ENCODE results near the gene STX11.
A peak's percentile ranks its signal among the peaks of the same experiment; 100 is the strongest.
"Not testable (repeated sequence)": the region's sequence is repeated elsewhere in the genome, so short reads cannot be mapped to it uniquely, and the experiment has no call there.

The STX11 gene

GRCh38 chr6:144149894-144150709 is at the start of gene STX11:
TSS of gene STX11 (plus strand) at chr6:144150517. CDS start at chr6:144186628, 36,111 bp downstream.
- peak; percentile 29 for DNase-seq (ENCODE audit: low read depth)

GRCh38 chr6:144103026-144103563 is 47.2 kb upstream of the STX11 start:
- no peak for DNase-seq (ENCODE audit: low read depth)

DNA sequence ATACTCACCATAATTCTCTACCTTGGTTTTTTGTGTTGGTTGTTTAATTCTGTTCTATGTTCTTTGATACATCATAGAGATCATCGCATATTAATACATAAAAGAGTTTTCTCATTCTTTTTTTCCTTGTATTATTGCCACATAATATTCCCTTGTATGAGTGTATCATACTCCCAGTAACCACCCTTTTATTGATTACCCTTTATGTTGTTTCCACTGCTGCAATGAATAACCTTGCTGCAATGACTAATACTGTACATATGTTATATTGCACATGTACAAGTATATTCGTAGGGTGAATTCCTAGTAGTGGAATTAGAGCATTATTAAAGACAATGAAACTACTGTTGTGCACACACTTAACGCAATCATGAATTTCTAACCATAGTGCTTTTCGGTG is 45.8 kb upstream of the STX11 start:
- no peak for DNase-seq (ENCODE audit: low read depth)

GRCh38 chr6:144104898-144105487 is 45.3 kb upstream of the STX11 start:
- peak; percentile 77 for DNase-seq (ENCODE audit: low read depth)

GRCh38 chr6:144106206-144106605 is 44.1 kb upstream of the STX11 start:
- no peak for DNase-seq (ENCODE audit: low read depth)

GRCh38 chr6:144110210-144110609 is 40.1 kb upstream of the STX11 start:
- no peak for DNase-seq (ENCODE audit: low read depth)

- no peak for DNase-seq (ENCODE audit: low read depth)
Observed at GRCh38 chr6:144113366-144113765, 37.0 kb upstream of the STX11 start.

DNA sequence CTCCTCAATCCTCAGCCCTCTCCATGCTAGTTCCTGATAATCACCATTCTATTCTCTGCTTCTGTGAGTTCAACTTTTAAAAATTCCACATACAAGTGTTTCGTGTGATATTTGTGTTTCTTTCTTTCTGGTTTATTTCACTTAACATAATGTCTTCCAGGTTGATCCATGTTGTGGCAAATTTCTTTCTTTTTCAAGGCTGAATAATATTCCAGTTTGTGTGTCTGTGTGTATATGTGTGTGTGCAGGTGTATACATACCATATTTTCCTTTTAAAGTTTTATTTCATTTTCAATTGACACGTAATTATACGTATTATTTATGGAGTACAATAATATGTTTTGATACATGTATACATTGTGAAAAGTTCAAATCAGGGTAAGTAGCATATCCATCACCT is 35.1 kb upstream of the STX11 start:
- DNase-seq (ENCODE audit: low read depth): no peak

GRCh38 chr6:144119376-144119775 is 30.9 kb upstream of the STX11 start:
- DNase-seq (ENCODE audit: low read depth): no peak

GRCh38 chr6:144122861-144123260 is 27.5 kb upstream of the STX11 start:
- DNase-seq (ENCODE audit: low read depth): no peak

DNA sequence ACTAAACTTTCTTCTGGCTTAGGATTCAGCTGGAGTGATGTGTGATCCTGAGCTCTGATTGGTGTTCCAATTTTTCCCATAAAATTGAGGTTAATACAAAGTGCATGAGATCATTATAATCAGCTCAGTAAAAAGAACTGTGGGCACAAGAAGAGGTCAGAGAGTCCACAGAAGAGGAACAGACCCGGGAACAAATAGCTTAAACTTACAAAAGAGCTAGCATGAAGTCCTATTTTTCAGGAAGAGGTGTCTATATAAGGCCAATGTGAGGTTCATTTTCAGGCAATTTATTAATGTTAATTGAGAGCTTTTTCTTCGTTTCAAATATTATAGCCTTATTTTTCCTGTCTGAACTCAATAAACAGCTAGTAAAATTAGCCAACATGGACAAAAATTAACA is 26.9 kb upstream of the STX11 start:
- DNase-seq (ENCODE audit: low read depth): no peak

- DNase-seq (ENCODE audit: low read depth): no peak
Observed at GRCh38 chr6:144123836-144124235, 26.5 kb upstream of the STX11 start.

DNA sequence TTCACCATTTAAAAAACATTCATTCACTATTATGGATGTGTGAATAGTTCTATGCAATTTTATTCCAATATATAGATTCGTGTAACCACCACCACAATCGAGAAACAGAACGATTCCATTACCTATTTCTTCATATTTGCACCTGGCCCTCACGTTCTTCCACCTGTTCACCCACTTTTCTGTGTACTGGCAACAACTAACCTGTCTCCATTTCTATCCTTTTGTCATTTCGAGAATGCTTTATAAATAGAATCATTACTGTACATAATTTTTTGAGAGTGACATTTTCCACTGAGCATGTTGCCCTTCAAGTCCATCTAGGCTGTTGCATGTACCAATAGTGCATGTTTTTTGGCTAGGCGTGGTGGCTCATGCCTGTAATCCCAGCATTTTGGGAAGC is 23.2 kb upstream of the STX11 start:
- DNase-seq (ENCODE audit: low read depth): no peak

- no peak for DNase-seq (ENCODE audit: low read depth)
Observed at GRCh38 chr6:144129469-144129868, 20.8 kb upstream of the STX11 start.

DNA sequence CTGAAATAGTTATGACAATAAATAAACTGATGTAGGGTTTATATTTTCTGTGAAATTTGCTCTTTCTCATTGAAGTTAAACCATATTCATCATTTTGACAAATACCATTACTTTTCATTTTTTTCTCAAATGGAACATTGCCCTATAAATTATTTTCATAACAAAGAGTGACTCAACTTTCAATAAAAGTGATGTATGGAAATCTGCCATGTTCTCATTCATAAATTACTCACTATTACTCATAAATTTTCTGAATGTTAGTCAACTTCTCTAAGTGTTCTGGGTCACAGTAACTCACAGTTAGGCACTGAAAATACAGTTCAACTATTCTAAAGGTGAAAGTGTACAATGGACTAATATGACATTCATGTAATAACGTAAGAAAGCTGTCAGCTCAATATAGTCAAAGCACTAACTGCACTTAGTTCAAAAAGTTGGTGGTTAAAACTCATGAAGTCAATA is 19.0 kb upstream of the STX11 start:
- DNase-seq (ENCODE audit: low read depth): peak; percentile 79

DNA sequence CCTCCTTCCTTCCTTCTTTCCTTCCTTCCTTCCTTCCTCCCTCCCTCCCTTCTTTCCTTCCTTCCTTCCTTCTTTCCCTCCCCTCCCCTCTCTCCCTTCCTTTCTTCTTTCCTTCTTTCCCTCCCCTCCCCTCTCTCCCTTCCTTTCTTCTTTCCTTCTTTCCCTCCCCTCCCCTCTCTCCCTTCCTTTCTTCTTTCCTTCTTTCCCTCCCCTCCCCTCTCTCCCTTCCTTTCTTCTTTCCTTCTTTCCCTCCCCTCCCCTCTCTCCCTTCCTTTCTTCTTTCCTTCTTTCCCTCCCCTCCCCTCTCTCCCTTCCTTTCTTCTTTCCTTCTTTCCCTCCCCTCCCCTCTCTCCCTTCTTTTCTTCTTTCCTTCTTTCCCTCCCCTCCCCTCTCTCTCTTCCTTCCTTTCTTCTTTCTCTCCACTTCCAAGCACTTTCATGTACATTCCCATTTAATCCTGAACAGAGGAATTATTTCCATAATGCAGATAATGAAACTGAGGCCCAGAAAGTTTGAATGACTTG is 18.1 kb upstream of the STX11 start:
- DNase-seq (ENCODE audit: low read depth): not testable (repeated sequence)

- DNase-seq (ENCODE audit: low read depth): no peak
Observed at GRCh38 chr6:144133225-144133821, 17.0 kb upstream of the STX11 start.

DNA sequence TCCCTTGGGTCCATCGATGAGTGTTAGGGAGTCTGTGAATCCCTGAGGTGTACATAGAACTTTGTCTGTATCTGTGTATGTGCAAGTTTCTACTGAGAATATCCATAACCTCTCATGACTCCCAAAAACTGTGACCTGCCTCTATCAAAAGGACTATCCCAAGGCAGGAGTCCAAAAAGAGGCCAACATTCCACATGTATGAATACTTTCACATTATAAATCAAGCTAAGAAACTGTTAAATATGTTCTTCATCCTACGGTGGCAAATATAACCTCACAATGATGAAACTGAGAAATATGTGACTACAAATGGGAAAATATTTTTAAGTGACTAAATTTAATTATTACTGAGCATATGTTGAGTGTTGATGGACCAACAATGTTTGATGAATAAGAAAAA is 16.1 kb upstream of the STX11 start:
- DNase-seq (ENCODE audit: low read depth): no peak

DNA sequence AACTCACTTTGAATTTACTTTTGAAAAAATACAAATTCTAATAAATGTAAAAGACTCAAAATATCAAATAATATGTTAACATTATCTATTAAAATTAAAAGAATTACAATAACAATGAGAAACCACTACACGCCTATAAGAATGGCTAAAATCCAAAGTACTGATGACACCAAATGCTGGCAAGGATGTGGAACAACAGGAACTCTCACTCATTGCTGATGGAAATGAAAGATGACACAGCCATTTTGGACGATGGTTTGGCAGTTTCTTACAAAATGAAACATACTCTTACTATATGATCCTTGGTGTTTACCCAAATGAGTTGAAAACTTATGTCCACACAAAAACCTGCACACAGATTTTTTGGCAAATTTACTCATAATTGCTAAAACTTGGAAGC is 15.6 kb upstream of the STX11 start:
- DNase-seq (ENCODE audit: low read depth): no peak

DNA sequence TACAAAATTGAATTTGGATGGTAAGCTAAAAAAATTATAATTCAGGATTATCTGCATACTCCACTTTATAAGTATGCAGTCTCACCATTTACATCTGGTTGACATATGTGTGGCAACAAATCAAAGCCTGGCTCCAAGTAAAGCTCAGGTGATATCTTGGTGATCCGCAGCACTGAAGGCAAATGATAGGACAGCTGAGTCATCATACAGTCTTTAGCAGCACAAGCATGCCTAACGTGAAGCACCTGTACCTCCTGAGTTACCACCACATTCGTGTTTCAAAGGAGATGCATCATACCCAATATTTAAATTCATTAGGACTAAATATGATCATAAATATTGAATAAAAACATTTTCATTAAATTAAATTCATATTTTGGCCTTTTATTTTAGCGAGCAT is 11.8 kb upstream of the STX11 start:
- DNase-seq (ENCODE audit: low read depth): no peak

DNA sequence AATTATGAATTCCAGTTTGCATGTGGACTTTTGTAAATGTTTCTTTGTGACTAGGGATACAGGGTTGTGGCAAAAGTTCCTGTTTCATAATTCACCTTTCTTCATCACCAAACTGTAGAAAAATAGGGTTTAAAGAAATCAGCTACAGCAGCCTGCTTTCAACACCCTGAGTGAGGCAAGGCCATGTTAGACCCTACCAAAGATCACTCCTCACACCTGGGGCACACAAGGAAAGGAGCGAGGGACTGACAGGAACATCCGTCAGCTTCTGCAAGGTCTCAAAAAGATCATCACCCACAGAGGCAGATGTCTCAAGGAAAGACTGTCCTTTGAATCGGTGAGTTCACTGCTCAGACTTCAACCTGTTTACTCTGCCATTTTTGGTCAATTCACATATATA is 10.5 kb upstream of the STX11 start:
- DNase-seq (ENCODE audit: low read depth): no peak

- DNase-seq (ENCODE audit: low read depth): no peak
Observed at GRCh38 chr6:144140867-144141266, 9.4 kb upstream of the STX11 start.

GRCh38 chr6:144141470-144141869 is 8.8 kb upstream of the STX11 start:
- DNase-seq (ENCODE audit: low read depth): no peak
